HG03108 (cell line): ENCODE measurements around the gene ZNF280A.

ENCODE experiments used
- ATAC-seq: cut with Tn5 transposase; IDR thresholded peaks from one replicate; pipeline ENCODE4 v1.9.1; 2021; ENCODE audit warnings: moderate library complexity; ENCODE audit not compliant: unreplicated experiment

Gene ZNF280A

GRCh38 chr22:22520020-22520656, at the start of gene ZNF280A:
Gene ZNF280A, minus strand, starts transcription at chr22:22520270. Its CDS starts 4,640 bp downstream, at chr22:22515630.
- ATAC-seq = no peak

- no peak for ATAC-seq
Observed at GRCh38 chr22:22569218-22569617, 49.1 kb upstream of the ZNF280A start.

GRCh38 chr22:22565981-22566380, 45.9 kb upstream of the ZNF280A start:
- ATAC-seq = no peak

GRCh38 chr22:22558972-22559603, 39.0 kb upstream of the ZNF280A start, which contains the start of gene PRAME:
Gene PRAME, minus strand, starts transcription at chr22:22559265. Its CDS starts 2,433 bp downstream, at chr22:22556832.
- ATAC-seq = no peak

- no peak for ATAC-seq
Observed at GRCh38 chr22:22558071-22558971, 38.3 kb upstream of the ZNF280A start.

GRCh38 chr22:22556995-22557925, 37.2 kb upstream of the ZNF280A start:
- no peak for ATAC-seq

- ATAC-seq = no peak
Observed at GRCh38 chr22:22556578-22556977, 36.5 kb upstream of the ZNF280A start.

GRCh38 chr22:22555596-22555995, 35.5 kb upstream of the ZNF280A start:
- no peak for ATAC-seq

- no peak for ATAC-seq
Observed at GRCh38 chr22:22554587-22555284, 34.7 kb upstream of the ZNF280A start.

GRCh38 chr22:22553735-22554586, 33.9 kb upstream of the ZNF280A start:
- no peak for ATAC-seq

- no peak for ATAC-seq
Observed at GRCh38 chr22:22553141-22553540, 33.1 kb upstream of the ZNF280A start.

GRCh38 chr22:22552630-22553029, 32.6 kb upstream of the ZNF280A start:
- no peak for ATAC-seq

GRCh38 chr22:22550789-22551434, 30.8 kb upstream of the ZNF280A start:
- ATAC-seq = no peak

- no peak for ATAC-seq
Observed at GRCh38 chr22:22548910-22549309, 28.8 kb upstream of the ZNF280A start.

- ATAC-seq = no peak
Observed at GRCh38 chr22:22548317-22548716, 28.2 kb upstream of the ZNF280A start.

GRCh38 chr22:22547692-22548300, 27.7 kb upstream of the ZNF280A start:
- no peak for ATAC-seq

GRCh38 chr22:22547226-22547625, 27.2 kb upstream of the ZNF280A start:
- no peak for ATAC-seq

GRCh38 chr22:22546490-22546889, 26.4 kb upstream of the ZNF280A start:
- ATAC-seq = no peak
